IMR-90 (cell line): ENCODE results near the gene PRKN. TPM values are rescaled to one million over a fixed set of nuclear protein-coding genes. Genes with fewer than 3 reads are reported as not detected.

Source experiments
- ATAC-seq: fragments of 200-7000 bp; cut with Tn5 transposase; 2 replicates; pipeline ENCODE4 v1.9.1; 2020; ENCODE audit warnings: low read depth, mild to moderate bottlenecking, moderate library complexity
- BruUV-seq: library from RNA; stranded (reverse); fragments of 400-500 nt; replicated peaks from 2 replicates; lab custom pipeline; 2021; lab: Mats Ljungman, UMichigan
- CTCF ChIA-PET: fragments of 300-600 bp; formaldehyde crosslinking; extraction: SDS; loops from one replicate; lab custom pipeline; 2021; ENCODE audit warnings: antibody characterized with exemption; lab: Yijun Ruan, JAX
- POLR2A ChIA-PET: fragments of 300-600 bp; sonication (Branson Sonifier 250); formaldehyde crosslinking; loops from one replicate; lab custom pipeline; 2022; ENCODE audit warnings: antibody characterized with exemption; ENCODE audit not compliant: unreplicated experiment; lab: Charles Lee
- DNase-seq: peaks from one replicate; pipeline ENCODE4 v3.0.0; 2013
- H2AFZ ChIP-seq: replicated peaks from 2 replicates; pipeline ENCODE3; 2013; ENCODE audit warnings: low read length, mild to moderate bottlenecking; ENCODE audit not compliant: poor library complexity
- H2AK5ac ChIP-seq: 2 replicates; pipeline ENCODE4 v1.6.1; 2013; ENCODE audit warnings: low read depth, low read length, inconsistent platforms
- H2AK9ac ChIP-seq: replicated peaks from 2 replicates; pipeline ENCODE3; 2013; ENCODE audit warnings: mild to moderate bottlenecking, low read depth, low read length, moderate library complexity; ENCODE audit not compliant: poor library complexity
- H2BK120ac ChIP-seq: 2 replicates; pipeline ENCODE4 v1.6.1; 2013; ENCODE audit warnings: low read depth, low read length, inconsistent platforms
- H2BK15ac ChIP-seq: 3 replicates; pipeline ENCODE4 v1.6.1; 2013; ENCODE audit warnings: low read depth, low read length, inconsistent platforms
- H2BK20ac ChIP-seq: 2 replicates; pipeline ENCODE4 v1.6.1; 2013; ENCODE audit warnings: low read depth, mild to moderate bottlenecking, inconsistent platforms, low read length, moderate library complexity
- H2BK5ac ChIP-seq: 2 replicates; pipeline ENCODE4 v1.6.1; 2013; ENCODE audit warnings: mild to moderate bottlenecking, low read depth, low read length, inconsistent platforms; ENCODE audit not compliant: poor library complexity, severe bottlenecking
- H3K14ac ChIP-seq: replicated peaks from 2 replicates; pipeline ENCODE4 v1.6.1; 2013; ENCODE audit warnings: low read depth, low read length, inconsistent platforms
- H3K18ac ChIP-seq: 2 replicates; pipeline ENCODE4 v1.6.1; 2013; ENCODE audit warnings: low read depth, low read length, control low read depth
- H3K23ac ChIP-seq: 2 replicates; pipeline ENCODE4 v1.6.1; 2013; ENCODE audit warnings: low read depth, low read length, inconsistent platforms
- H3K27ac ChIP-seq: 2 replicates; pipeline ENCODE4 v1.5.1; 2013; ENCODE audit warnings: mild to moderate bottlenecking, control low read depth, low read length; ENCODE audit not compliant: insufficient read depth
- H3K27me3 ChIP-seq: 2 replicates; pipeline ENCODE4 v1.6.1; 2013; ENCODE audit warnings: low read length; ENCODE audit not compliant: control insufficient read depth, insufficient read depth
- H3K36me3 ChIP-seq: 2 replicates; pipeline ENCODE4 v1.6.1; 2013; ENCODE audit warnings: low read length, mixed read lengths; ENCODE audit not compliant: control insufficient read depth, insufficient read depth
- H3K4ac ChIP-seq: 2 replicates; pipeline ENCODE4 v1.6.1; 2013; ENCODE audit warnings: low read depth, low read length, inconsistent platforms
- H3K4me1 ChIP-seq: 2 replicates; pipeline ENCODE4 v1.6.1; 2013; ENCODE audit warnings: low read length, mixed read lengths; ENCODE audit not compliant: control insufficient read depth, insufficient read depth
- H3K4me2 ChIP-seq: 2 replicates; pipeline ENCODE4 v1.6.1; 2013; ENCODE audit warnings: low read depth, mild to moderate bottlenecking, control low read depth, low read length, moderate library complexity
- H3K4me3 ChIP-seq: 2 replicates; pipeline ENCODE4 v1.5.1; 2013; ENCODE audit warnings: low read depth, mild to moderate bottlenecking, control low read depth, low read length, moderate library complexity; ENCODE audit not compliant: insufficient read depth
- H3K56ac ChIP-seq: 2 replicates; pipeline ENCODE4 v1.6.1; 2013; ENCODE audit warnings: low read length, inconsistent platforms; ENCODE audit not compliant: insufficient read depth; ENCODE audit errors: extremely low read depth
- H3K79me1 ChIP-seq, 2 experiments: 2 replicates each; pipeline ENCODE4 v1.6.1; 2013; ENCODE audit warnings: low read length in 2 of 2, inconsistent platforms in 1 of 2, low read depth in 1 of 2
- H3K9ac ChIP-seq: 2 replicates; pipeline ENCODE4 v1.6.1; 2013; ENCODE audit warnings: low read depth, low read length, control low read depth
- H3K9me1 ChIP-seq: 2 replicates; pipeline ENCODE4 v1.6.1; 2013; ENCODE audit warnings: low read length, inconsistent platforms; ENCODE audit not compliant: insufficient read depth
- H3K9me3 ChIP-seq: 2 replicates; pipeline ENCODE4 v1.6.1; 2013; ENCODE audit warnings: low read length; ENCODE audit not compliant: control insufficient read depth, insufficient read depth
- H4K20me1 ChIP-seq: 2 replicates; pipeline ENCODE4 v1.6.1; 2013; ENCODE audit warnings: low read length, inconsistent platforms; ENCODE audit not compliant: insufficient read depth
- H4K5ac ChIP-seq: 2 replicates; pipeline ENCODE4 v1.6.1; 2013; ENCODE audit warnings: mild to moderate bottlenecking, low read depth, low read length, control low read depth
- H4K8ac ChIP-seq, 2 experiments: 2 replicates each; pipeline ENCODE4 v1.6.1; 2013; ENCODE audit warnings: low read depth in 2 of 2, low read length in 2 of 2, control low read depth in 1 of 2, inconsistent platforms in 1 of 2
- H4K91ac ChIP-seq: 2 replicates; pipeline ENCODE4 v1.6.1; 2013; ENCODE audit warnings: low read depth, low read length, inconsistent platforms; ENCODE audit not compliant: insufficient read depth
- BHLHE40 ChIP-seq: fragments of 150-350 bp; IDR thresholded peaks from 2 replicates; pipeline ENCODE4 v1.6.1; 2016; ENCODE audit warnings: mild to moderate bottlenecking, low read depth, low read length
- CEBPB ChIP-seq: IDR thresholded peaks from 2 replicates; pipeline ENCODE4 v1.6.1; 2012; ENCODE audit warnings: low read depth, low read length, improper control_type of control experiment
- CHD1 ChIP-seq: IDR thresholded peaks from 2 replicates; pipeline ENCODE4 v1.6.1; 2012; ENCODE audit warnings: low read depth, low read length, improper control_type of control experiment
- CTCF ChIP-seq: conservative IDR thresholded peaks from 2 replicates; pipeline ENCODE4 v1.5.1; 2012; ENCODE audit warnings: mild to moderate bottlenecking, low read depth, low read length, improper control_type of control experiment
- MAZ ChIP-seq: IDR thresholded peaks from 2 replicates; pipeline ENCODE4 v1.6.1; 2012; ENCODE audit warnings: low read depth, mild to moderate bottlenecking, low read length, improper control_type of control experiment, moderate library complexity, borderline replicate concordance
- MXI1 ChIP-seq: IDR thresholded peaks from 2 replicates; pipeline ENCODE4 v1.6.1; 2012; ENCODE audit warnings: low read depth, mild to moderate bottlenecking, low read length, moderate library complexity, borderline replicate concordance
- NFE2L2 ChIP-seq: fragments of 150-350 bp; IDR thresholded peaks from 2 replicates; pipeline ENCODE4 v1.6.1; 2016; ENCODE audit warnings: low read depth, mild to moderate bottlenecking, low read length
- RAD21 ChIP-seq: IDR thresholded peaks from 2 replicates; pipeline ENCODE4 v1.6.1; 2012; ENCODE audit warnings: low read length, improper control_type of control experiment
- RCOR1 ChIP-seq: IDR thresholded peaks from 2 replicates; pipeline ENCODE4 v1.6.1; 2012; ENCODE audit warnings: mild to moderate bottlenecking, low read length, improper control_type of control experiment; ENCODE audit not compliant: insufficient replicate concordance
- RFX5 ChIP-seq: IDR thresholded peaks from 2 replicates; pipeline ENCODE4 v1.8.0; 2012; ENCODE audit warnings: low read depth, mild to moderate bottlenecking, low read length, moderate library complexity
- SMC3 ChIP-seq: fragments of 150-350 bp; IDR thresholded peaks from 2 replicates; pipeline ENCODE4 v1.6.1; 2016; ENCODE audit warnings: low read depth, mild to moderate bottlenecking, antibody characterized with exemption, low read length, moderate library complexity
- USF2 ChIP-seq: fragments of 150-350 bp; IDR thresholded peaks from 2 replicates; pipeline ENCODE4 v1.6.1; 2017; ENCODE audit warnings: mild to moderate bottlenecking, antibody characterized with exemption, low read length, low read depth
- WGBS, 2 experiments: methylation state at CpG; one replicate each; pipeline versions ENCODE4 v1.1.5 to v1.1.7; 2013; ENCODE audit warnings: missing lambda C conversion rate in 2 of 2; ENCODE audit not compliant: insufficient read length in 1 of 2; ENCODE audit errors: extremely low coverage in 2 of 2; 5-methylcytosine and 5-hydroxymethylcytosine counted together
- dilution Hi-C: fragments of 300-500 bp; cut with HindIII; formaldehyde crosslinking; loops from one replicate; pipeline ENCODE4 v1.14.3; 2018; ENCODE audit warnings: low sequenced_read_pairs; ENCODE audit not compliant: unreplicated experiment
- in situ Hi-C: fragments of 300-500 bp; cut with MboI; formaldehyde crosslinking; loops from 3 replicates; pipeline ENCODE4 v1.14.3; 2019; ENCODE audit warnings: low sequenced_read_pairs, inconsistent platforms, mixed read lengths
- intact Hi-C: fragments of 100-400 bp; cut with micrococcal nuclease; formaldehyde crosslinking; loops from 2 replicates; pipeline ENCODE4 v1.10.0; 2022
- polyA plus RNA-seq, 3 experiments: library from polyadenylated mRNA; depleted of rRNA; stranded (reverse); fragments of >200 nt; gene quantifications; 2 replicates each; pipeline ENCODE4 v1.2.3, GENCODE V29; 2012; ENCODE audit warnings: low replicate concordance in 1 of 3
- total RNA-seq: library from RNA; depleted of rRNA; stranded (reverse); fragments of >200 nt; gene quantifications from 2 replicates; pipeline ENCODE4 v1.2.3, GENCODE V29; 2012

PRKN gene
- total and polyA plus RNA-seq, 2 of the 4 experiments (the other 2 are of a cell fraction), result 0.15 to 0.18 TPM

GRCh38 chr6:162526960-162527359 is 200.6 kb downstream of the PRKN start:
- no CpG with 5 or more reads among the region's 7 CpGs for WGBS, 2 experiments
- Histone ChIP-seq H3K4me3 (no peak overlapping the region), H2BK5ac (no peak overlapping the region), H2BK20ac (no peak overlapping the region), H3K36me3 (no peaks in the 10 kb centered on the region), H3K56ac (no peak overlapping the region), H2AFZ (no peak overlapping the region), H3K4me2 (no peak overlapping the region), H2BK120ac (no peak overlapping the region), H4K8ac (no peak overlapping the region), H2BK15ac (no peak overlapping the region), H3K27me3 (no peaks in the 10 kb centered on the region), H4K20me1 (no peaks in the 10 kb centered on the region), H3K23ac (no peak overlapping the region), H3K27ac (no peak overlapping the region), H4K91ac (no peak overlapping the region), H4K5ac (no peak overlapping the region), H3K18ac (no peak overlapping the region), H3K4me1 (no peaks in the 10 kb centered on the region), H3K9me3 (peaks cover 23% of the 10 kb centered on the region), H3K9ac (no peak overlapping the region), H3K4ac (no peak overlapping the region), H3K79me1 (no peaks in the 10 kb centered on the region), H3K9me1 (no peaks in the 10 kb centered on the region), H3K14ac (no peak overlapping the region), H2AK9ac (no peak overlapping the region), H2AK5ac (no peak overlapping the region)
- dilution Hi-C loops, result no loop called here
- CTCF ChIA-PET, result no interaction called here
- in situ Hi-C loops, result no loop called here
- intact Hi-C loops, result no loop called here
- POLR2A ChIA-PET, result no interaction called here
- no TSS peak for BruUV-seq
- no peak for DNase-seq
- no peak for TF ChIP-seq NFE2L2
- TF ChIP-seq RAD21, result no peak
- no peak for TF ChIP-seq USF2
- no peak for TF ChIP-seq CEBPB
- TF ChIP-seq CHD1, result no peak
- TF ChIP-seq MAZ, result no peak
- no peak for TF ChIP-seq CTCF
- no peak for TF ChIP-seq SMC3
- TF ChIP-seq BHLHE40, result no peak
- no peak for TF ChIP-seq RCOR1
- TF ChIP-seq MXI1, result no peak
- no peak for TF ChIP-seq RFX5
- ATAC-seq, result no peak
